ENCODE data around the gene ADAP1.

Gene ADAP1

DNA sequence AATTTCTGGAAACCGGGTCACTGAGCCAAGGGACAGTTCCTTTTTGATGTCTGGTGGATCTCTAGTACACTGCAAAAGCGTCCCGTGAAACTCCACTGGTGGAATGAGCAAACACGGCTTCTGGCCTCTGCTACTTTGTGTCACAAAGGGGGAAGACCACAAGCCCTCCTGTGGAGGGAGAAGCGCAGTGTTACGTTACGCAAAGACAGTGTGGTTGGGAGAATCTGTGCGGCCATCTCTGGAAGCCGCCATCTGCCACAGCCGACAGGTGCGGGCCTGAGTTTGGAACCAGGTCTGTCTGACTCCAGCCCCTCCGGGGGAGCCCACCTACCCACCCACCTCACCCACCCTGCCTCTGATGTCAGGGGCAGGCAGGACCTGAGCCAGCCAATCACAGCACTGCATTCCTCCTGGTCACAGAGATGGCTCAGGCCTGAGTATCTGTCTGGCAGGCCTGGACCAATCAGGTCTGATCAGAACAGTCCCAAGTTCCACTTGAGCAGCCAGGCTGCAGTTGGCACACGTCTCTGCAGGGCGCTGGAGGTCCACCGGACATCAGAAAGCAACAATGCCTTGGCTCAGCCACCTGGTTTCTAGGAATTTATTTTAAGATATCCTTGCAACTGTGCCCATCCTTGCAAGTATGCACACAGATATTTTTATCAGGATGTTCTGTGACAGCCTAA lies 25.5 kb upstream of the ADAP1 start:
- no peak overlapping the region for H3K4me3 ChIP-seq (ENCODE audit: low read depth, low read length)
- TF ChIP-seq, protein P1, sequence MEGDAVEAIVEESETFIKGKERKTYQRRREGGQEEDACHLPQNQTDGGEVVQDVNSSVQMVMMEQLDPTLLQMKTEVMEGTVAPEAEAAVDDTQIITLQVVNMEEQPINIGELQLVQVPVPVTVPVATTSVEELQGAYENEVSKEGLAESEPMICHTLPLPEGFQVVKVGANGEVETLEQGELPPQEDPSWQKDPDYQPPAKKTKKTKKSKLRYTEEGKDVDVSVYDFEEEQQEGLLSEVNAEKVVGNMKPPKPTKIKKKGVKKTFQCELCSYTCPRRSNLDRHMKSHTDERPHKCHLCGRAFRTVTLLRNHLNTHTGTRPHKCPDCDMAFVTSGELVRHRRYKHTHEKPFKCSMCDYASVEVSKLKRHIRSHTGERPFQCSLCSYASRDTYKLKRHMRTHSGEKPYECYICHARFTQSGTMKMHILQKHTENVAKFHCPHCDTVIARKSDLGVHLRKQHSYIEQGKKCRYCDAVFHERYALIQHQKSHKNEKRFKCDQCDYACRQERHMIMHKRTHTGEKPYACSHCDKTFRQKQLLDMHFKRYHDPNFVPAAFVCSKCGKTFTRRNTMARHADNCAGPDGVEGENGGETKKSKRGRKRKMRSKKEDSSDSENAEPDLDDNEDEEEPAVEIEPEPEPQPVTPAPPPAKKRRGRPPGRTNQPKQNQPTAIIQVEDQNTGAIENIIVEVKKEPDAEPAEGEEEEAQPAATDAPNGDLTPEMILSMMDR (IDR thresholded peaks at IDR 0.05; ENCODE audit: low read depth, low read length): no peak

DNA sequence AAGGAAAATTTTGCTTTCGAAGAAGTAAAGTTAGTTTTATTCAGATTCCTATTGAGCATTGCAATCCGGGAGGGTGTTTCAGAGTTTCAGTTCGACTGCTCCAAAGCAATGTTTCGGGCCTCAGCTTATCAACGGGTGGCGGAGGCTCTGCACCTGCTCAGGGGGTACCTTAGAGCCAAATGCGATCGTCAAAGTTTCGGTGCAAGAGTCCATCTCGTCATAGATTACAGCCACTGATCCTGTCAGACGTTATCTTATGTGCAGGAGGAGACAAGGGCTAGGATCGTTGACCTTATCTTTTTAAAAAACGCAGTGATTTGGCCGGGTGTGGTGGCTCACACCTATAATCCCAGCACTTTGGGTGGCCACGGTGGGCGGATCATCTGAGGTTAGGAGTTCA lies 24.7 kb upstream of the ADAP1 start:
- TF ChIP-seq, protein P1 (IDR thresholded peaks at IDR 0.05; ENCODE audit: low read depth, low read length): no peak

DNA sequence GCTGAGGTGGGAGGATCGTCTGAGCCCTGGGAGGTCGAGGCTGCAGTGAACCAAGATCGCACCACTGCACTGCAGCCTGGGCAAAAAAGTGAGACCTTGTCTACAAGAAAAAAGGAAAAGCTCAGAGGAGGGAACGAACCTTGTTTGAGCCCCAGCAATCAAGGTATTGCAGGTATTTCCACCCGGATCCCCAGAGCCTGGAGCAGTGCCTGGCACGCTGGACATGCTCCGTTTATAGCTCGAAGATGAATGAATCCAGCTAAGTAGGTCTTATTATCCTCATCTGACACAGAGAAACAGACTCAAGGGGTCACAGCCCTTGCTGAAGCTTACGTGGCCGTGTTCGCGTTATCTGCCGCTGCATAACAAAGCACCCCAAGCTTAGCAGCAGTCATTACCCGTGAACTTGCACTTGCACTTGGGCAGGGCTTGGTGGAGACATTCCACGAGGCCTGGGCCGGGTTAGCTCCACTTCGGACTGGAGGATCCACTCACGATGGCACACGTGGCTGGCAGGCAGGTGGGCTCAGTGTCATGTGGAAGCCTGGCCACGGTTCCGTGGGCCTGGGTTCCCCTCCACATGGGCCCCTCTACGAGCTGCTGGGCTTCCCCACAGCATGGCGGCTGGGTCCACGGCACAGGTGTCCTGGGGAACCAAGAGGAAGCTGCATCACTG lies 24.1 kb upstream of the ADAP1 start:
- TF ChIP-seq, protein P1 (IDR thresholded peaks at IDR 0.05; ENCODE audit: low read depth, low read length): no peak
- no peak overlapping the region for H3K4me3 ChIP-seq (ENCODE audit: low read depth, low read length)

More for the DNA sequence above, 24.7 kb upstream of the ADAP1 start:
- no peak overlapping the region for H3K4me3 ChIP-seq (ENCODE audit: low read depth, low read length)

DNA sequence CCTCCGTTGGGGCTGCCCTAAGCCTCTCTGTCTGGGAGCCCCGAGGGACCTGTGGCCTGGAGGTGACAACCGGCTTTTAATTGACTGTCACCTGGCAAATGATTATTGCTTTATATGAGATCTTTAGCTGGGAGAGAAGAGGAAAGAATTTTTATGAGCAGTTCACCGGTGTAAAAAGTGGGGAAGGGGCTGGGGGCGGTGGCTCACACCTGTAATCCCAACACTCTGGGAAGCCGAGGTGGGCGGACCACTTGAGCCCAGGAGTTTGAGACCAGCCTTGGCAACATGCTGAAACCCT lies 23.5 kb upstream of the ADAP1 start:
- no peak overlapping the region for H3K4me3 ChIP-seq (ENCODE audit: low read depth, low read length)
- TF ChIP-seq, protein P1 (IDR thresholded peaks at IDR 0.05; ENCODE audit: low read depth, low read length): no peak

DNA sequence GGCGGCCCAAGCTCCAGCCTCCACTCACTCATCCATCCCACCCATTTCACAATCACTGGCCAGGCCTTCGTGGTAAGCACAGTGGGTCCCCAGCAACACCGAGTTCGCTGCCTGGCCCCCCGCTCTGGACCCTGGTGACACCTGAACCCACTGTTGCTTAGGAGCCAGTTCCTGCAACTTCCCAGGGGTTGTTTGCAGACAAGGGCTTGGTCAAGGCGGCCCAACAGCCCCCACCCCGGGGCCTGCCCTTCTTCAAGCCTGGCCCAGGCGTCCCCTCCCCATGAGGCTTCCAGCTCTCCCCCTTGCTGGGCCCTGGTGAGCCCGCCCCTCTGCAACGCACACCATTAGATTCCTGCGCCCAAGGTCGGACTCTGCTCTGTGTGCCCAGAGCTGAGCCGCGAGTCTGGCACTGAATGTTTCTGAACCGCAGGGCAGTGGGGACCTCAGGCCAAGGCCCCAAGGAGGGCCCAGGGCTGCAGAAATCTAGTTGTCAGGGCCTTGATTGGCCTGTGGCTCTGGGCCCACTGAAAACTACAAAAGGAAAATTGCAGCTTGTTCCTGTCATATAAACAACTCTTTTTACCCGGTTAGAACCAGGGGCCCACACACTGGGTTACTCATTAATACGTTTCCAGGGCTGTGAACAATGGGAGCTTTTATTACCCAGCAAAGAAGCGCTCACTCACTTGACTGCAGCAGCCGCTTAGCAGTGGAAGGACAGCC lies 23.0 kb upstream of the ADAP1 start:
- TF ChIP-seq, protein P1 (IDR thresholded peaks at IDR 0.05; ENCODE audit: low read depth, low read length): no peak
- H3K4me3 ChIP-seq (ENCODE audit: low read depth, low read length): no peak overlapping the region

DNA sequence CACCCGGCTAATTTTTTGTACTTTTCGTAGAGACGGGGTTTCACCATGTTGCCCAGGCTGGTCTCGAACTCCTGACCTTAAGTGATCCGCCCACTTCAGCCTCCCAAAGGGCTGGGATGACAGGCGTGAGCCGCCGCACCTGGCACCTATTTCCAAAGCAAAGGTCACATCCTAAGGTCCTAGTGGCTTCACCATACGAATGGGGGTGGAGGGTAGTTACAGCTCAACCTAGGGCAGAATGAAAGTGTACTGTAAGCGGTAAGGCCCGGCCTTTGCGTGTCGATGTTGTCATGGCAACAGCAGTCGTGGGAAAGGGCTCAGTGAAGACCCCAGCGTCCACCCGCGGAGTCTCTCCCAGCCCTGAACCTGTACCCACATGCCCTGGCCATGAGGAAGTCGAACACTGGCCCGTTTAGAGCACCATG lies 22.4 kb upstream of the ADAP1 start:
- no peak overlapping the region for H3K4me3 ChIP-seq (ENCODE audit: low read depth, low read length)

More for the DNA sequence above, 22.4 kb upstream of the ADAP1 start:
- TF ChIP-seq, protein P1 (IDR thresholded peaks at IDR 0.05; ENCODE audit: low read depth, low read length): no peak

Data from WI38 (cell line).